OCI-LY1 (cell line): ENCODE results near the gene ARHGEF16.

Source experiments
- EZH2 ChIP-seq: fragments of 200-600 bp; sonication (generic), shearing (Covaris generic); IDR thresholded peaks from 2 replicates; pipeline ENCODE4 v1.8.0; 2017; ENCODE audit warnings: borderline replicate concordance, mixed run types, mild to moderate bottlenecking, antibody characterized with exemption, low read length, moderate library complexity, mixed read lengths
- TF ChIP-seq, protein P1 (sequence below): fragments of 200-600 bp; sonication (generic), shearing (Covaris generic); IDR thresholded peaks from 2 replicates; pipeline ENCODE4 v1.5.1; 2017; ENCODE audit warnings: mild to moderate bottlenecking, antibody characterized with exemption, low read length, moderate library complexity, mixed read lengths

DNA sequence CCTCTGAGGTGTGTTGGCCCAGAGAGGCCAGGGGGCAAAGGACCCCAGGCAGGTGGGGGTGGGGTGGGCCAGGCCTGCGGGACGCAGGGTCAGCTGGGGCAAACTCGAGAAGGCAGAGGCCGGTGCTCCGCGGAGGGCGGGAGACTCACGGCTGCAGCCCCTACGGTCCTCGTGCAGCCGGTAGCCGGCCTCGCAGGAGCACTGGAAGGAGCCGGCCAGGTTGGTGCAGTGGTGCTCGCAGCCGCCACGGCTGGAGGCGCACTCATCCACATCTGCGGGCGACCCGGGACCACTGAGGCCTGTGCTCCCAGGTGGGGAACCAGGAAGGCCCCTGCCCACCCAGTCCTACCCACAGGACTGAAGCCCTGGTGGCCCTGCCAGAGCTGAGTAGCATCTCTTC lies 55.3 kb downstream of the ARHGEF16 start:
- TF ChIP-seq, protein P1, sequence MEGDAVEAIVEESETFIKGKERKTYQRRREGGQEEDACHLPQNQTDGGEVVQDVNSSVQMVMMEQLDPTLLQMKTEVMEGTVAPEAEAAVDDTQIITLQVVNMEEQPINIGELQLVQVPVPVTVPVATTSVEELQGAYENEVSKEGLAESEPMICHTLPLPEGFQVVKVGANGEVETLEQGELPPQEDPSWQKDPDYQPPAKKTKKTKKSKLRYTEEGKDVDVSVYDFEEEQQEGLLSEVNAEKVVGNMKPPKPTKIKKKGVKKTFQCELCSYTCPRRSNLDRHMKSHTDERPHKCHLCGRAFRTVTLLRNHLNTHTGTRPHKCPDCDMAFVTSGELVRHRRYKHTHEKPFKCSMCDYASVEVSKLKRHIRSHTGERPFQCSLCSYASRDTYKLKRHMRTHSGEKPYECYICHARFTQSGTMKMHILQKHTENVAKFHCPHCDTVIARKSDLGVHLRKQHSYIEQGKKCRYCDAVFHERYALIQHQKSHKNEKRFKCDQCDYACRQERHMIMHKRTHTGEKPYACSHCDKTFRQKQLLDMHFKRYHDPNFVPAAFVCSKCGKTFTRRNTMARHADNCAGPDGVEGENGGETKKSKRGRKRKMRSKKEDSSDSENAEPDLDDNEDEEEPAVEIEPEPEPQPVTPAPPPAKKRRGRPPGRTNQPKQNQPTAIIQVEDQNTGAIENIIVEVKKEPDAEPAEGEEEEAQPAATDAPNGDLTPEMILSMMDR: no peak
- TF ChIP-seq EZH2: no peak
